OCI-LY3 (cell line): ENCODE results near the gene SCYGR1.

Experiments
- H2AFZ ChIP-seq: fragments of 200-600, 300-600 bp; shearing (Covaris generic); 2 replicates; pipeline ENCODE4 v1.6.0; 2014; ENCODE audit warnings: antibody characterized with exemption, low read depth, low read length
- H3K27ac ChIP-seq: fragments of 200-600, 300-600 bp; sonication (generic); 2 replicates; pipeline ENCODE4 v1.5.1; 2014; ENCODE audit warnings: mild to moderate bottlenecking, low read length, moderate library complexity, mixed read lengths
- H3K27me3 ChIP-seq: fragments of 200-600, 300-600 bp; sonication (generic); 2 replicates; pipeline ENCODE4 v1.6.1; 2014; ENCODE audit warnings: low read depth, low read length, mixed read lengths
- H3K36me3 ChIP-seq: fragments of 200-600, 300-600 bp; sonication (generic); replicated peaks from 2 replicates; pipeline ENCODE3; 2014; ENCODE audit warnings: low read depth, low read length, mixed read lengths
- H3K4me1 ChIP-seq: fragments of 300-600, 200-600 bp; sonication (generic); 2 replicates; pipeline ENCODE4 v1.6.1; 2014; ENCODE audit warnings: low read length, mixed read lengths
- H3K4me2 ChIP-seq: fragments of 200-600, 300-600 bp; sonication (generic); 2 replicates; pipeline ENCODE4 v1.6.1; 2014; ENCODE audit warnings: low read length, mixed read lengths
- H3K4me3 ChIP-seq: fragments of 300-600, 200-600 bp; sonication (generic); 2 replicates; pipeline ENCODE4 v1.5.1; 2014; ENCODE audit warnings: antibody characterized with exemption, mild to moderate bottlenecking, low read length, moderate library complexity
- H3K79me2 ChIP-seq: fragments of 300-600, 200-600 bp; shearing (Covaris generic); 2 replicates; pipeline ENCODE4 v1.6.1; 2014; ENCODE audit warnings: mild to moderate bottlenecking, low read length, mixed read lengths
- H3K9ac ChIP-seq: fragments of 300-600, 200-600 bp; shearing (Covaris generic); 2 replicates; pipeline ENCODE4 v1.6.0; 2014; ENCODE audit warnings: mild to moderate bottlenecking, low read length, moderate library complexity
- H3K9me3 ChIP-seq: fragments of 200-600, 300-600 bp; shearing (Covaris generic); 2 replicates; pipeline ENCODE4 v1.6.1; 2014; ENCODE audit warnings: low read length, mixed read lengths; ENCODE audit not compliant: insufficient read depth
- H4K20me1 ChIP-seq: fragments of 200-600, 300-600 bp; sonication (generic); 2 replicates; pipeline ENCODE4 v1.6.1; 2016; ENCODE audit warnings: low read length, mixed read lengths; ENCODE audit not compliant: insufficient read depth
- EZH2phosphoT487 ChIP-seq: fragments of 200-600 bp; shearing (Covaris generic); IDR thresholded peaks from 2 replicates; pipeline ENCODE4 v1.6.1; 2018; ENCODE audit warnings: antibody characterized with exemption, mixed run types, low read depth
- TF ChIP-seq, protein P1 (sequence below): fragments of 200-600, 300-600 bp; sonication (generic); IDR thresholded peaks from 2 replicates; pipeline ENCODE4 v1.5.1; 2014; ENCODE audit warnings: antibody characterized with exemption, low read length, low read depth

The SCYGR1 gene

DNA sequence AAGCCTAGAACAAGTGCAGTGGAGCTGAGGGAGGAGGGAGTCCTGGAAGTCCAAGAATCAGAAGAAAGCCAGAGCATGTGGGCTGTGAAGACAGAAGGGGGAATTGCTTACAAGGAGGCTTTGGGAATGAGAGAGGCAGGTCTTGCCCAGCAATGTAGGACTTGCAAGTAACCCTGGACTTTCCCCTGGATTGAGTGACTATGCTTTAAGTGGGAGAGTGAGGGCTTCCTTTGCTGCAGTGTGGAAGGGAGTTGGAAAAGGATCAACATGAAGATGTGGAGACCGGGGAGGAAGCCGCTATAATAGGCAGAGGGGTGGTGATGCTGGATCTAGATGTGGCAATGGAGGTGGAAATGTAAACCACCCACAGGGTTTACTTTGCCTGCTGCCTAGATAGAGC is 13.8 kb upstream of the SCYGR1 start:
- TF ChIP-seq, protein P1, sequence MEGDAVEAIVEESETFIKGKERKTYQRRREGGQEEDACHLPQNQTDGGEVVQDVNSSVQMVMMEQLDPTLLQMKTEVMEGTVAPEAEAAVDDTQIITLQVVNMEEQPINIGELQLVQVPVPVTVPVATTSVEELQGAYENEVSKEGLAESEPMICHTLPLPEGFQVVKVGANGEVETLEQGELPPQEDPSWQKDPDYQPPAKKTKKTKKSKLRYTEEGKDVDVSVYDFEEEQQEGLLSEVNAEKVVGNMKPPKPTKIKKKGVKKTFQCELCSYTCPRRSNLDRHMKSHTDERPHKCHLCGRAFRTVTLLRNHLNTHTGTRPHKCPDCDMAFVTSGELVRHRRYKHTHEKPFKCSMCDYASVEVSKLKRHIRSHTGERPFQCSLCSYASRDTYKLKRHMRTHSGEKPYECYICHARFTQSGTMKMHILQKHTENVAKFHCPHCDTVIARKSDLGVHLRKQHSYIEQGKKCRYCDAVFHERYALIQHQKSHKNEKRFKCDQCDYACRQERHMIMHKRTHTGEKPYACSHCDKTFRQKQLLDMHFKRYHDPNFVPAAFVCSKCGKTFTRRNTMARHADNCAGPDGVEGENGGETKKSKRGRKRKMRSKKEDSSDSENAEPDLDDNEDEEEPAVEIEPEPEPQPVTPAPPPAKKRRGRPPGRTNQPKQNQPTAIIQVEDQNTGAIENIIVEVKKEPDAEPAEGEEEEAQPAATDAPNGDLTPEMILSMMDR, result no peak
- TF ChIP-seq EZH2phosphoT487, result no peak
- H4K20me1 ChIP-seq, result no peaks in the 10 kb centered on the region

DNA sequence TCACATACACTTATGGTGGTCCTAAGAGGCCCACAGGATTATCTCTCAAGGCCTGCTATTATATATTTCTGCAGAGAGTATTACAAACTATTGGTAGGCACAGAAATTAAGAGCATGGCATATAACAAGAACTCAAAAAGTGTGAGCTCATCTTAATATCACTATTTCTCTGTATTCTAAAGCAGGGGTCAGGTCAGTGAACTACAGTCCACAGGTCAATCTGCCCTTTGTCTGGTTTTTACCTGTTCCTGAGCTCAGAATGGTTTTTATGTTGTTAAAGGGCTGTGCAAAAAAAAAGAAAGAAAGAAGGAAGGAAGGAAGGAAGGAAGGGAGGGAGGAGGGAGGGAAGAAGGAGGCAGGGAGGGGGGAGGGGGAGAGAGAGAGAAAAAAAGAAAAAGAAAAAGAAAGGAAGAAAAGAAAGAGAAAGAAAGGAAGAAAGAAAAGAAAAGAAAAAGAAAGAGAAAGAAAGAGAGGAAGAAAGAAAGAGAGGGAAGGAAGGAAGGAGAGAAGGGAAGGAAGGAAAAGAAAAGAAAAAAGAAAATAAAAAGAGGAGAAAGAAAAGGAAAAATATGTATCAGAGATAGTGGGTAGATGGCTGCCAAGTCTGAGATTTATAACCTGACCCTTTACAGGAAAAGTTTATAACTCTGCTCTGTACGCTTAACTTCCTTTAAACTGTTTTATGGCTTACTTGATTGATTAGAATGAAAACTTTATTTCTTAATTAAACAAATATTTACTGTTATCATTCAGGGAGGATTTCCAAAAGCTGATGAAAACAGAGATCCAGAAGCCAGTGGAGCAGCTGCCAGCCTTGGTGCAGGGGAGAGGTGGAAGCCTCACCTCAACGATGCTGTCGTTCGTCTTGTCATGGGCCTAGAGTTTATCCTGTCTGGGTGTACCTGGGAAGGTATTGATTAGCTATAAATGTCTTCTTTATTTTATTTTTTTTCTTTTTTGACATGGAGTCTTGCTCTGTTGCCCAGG is 11.2 kb upstream of the SCYGR1 start:
- H3K27me3 ChIP-seq, result no peaks in the 10 kb centered on the region
- H3K9ac ChIP-seq, result no peak overlapping the region
- no peak overlapping the region for H3K27ac ChIP-seq
- H2AFZ ChIP-seq, result no peak overlapping the region
- no peaks in the 10 kb centered on the region for H3K9me3 ChIP-seq
- no peaks in the 10 kb centered on the region for H3K79me2 ChIP-seq
- H3K4me3 ChIP-seq, result no peak overlapping the region
- H3K4me2 ChIP-seq, result no peak overlapping the region
- no peaks in the 10 kb centered on the region for H4K20me1 ChIP-seq
- H3K4me1 ChIP-seq, result no peaks in the 10 kb centered on the region
- H3K36me3 ChIP-seq, result no peaks in the 10 kb centered on the region
- TF ChIP-seq, protein P1, result no peak
- no peak for TF ChIP-seq EZH2phosphoT487

More for the DNA sequence above, 13.8 kb upstream of the SCYGR1 start:
- Histone ChIP-seq H3K4me1 (peaks cover 15% of the 10 kb centered on the region), H3K36me3 (no peaks in the 10 kb centered on the region), H2AFZ (no peak overlapping the region), H3K4me2 (no peak overlapping the region), H3K27me3 (no peaks in the 10 kb centered on the region), H3K9me3 (no peaks in the 10 kb centered on the region), H3K27ac (no peak overlapping the region), H3K4me3 (no peak overlapping the region), H3K9ac (no peak overlapping the region), H3K79me2 (no peaks in the 10 kb centered on the region)

DNA sequence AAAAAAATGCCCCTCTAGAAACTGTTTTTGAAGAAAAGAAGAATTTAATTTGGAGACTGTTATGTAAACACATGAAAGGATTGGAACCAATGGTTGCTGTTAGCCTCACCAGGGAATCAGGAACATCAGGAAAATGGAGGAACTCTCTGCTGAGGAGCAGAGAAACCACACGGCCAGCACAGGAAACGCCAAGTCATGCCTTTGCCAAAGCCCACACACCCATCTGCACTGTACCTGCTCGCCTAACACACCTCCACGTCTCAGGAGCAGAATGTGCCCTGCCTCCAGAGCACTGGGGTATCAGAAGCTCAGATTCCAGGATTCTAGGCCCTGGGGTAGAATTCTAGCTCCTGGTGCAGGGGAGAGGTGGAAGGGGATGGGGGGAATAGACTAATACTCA is 9.8 kb upstream of the SCYGR1 start:
- H3K4me1 ChIP-seq, result no peaks in the 10 kb centered on the region
- no peaks in the 10 kb centered on the region for H3K36me3 ChIP-seq
- H2AFZ ChIP-seq, result no peak overlapping the region
- TF ChIP-seq, protein P1, result no peak
- TF ChIP-seq EZH2phosphoT487, result no peak
- no peak overlapping the region for H3K9ac ChIP-seq
- no peaks in the 10 kb centered on the region for H3K79me2 ChIP-seq
- no peaks in the 10 kb centered on the region for H4K20me1 ChIP-seq
- no peak overlapping the region for H3K4me3 ChIP-seq
- H3K9me3 ChIP-seq, result no peaks in the 10 kb centered on the region
- H3K27me3 ChIP-seq, result no peaks in the 10 kb centered on the region
- no peak overlapping the region for H3K4me2 ChIP-seq
- H3K27ac ChIP-seq, result no peak overlapping the region

DNA sequence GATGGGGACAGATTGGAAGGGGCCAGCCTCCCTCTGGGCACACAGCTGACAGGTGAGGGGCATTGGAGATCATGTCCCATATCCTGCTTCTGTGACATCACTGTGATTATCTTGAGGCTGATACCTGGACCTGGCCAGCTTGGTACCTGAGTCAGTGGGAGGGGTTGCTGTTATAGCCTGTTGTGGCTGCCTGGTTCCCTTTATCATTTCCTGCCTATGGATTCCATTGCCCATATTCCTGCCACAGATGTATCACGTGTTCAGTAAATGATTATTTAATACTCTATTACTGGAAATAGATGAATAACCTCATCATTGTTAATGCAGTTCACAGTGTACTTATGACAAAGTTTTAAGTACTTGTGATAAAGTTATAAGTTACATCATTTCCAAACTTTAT is 7.8 kb upstream of the SCYGR1 start:
- H3K4me3 ChIP-seq, result no peak overlapping the region
- no peak overlapping the region for H2AFZ ChIP-seq
- H3K27me3 ChIP-seq, result no peaks in the 10 kb centered on the region
- H3K4me2 ChIP-seq, result no peak overlapping the region
- no peaks in the 10 kb centered on the region for H4K20me1 ChIP-seq
- H3K79me2 ChIP-seq, result no peaks in the 10 kb centered on the region
- H3K9ac ChIP-seq, result no peak overlapping the region
- H3K4me1 ChIP-seq, result no peaks in the 10 kb centered on the region
- H3K27ac ChIP-seq, result no peak overlapping the region
- no peak for TF ChIP-seq EZH2phosphoT487
- TF ChIP-seq, protein P1, result no peak
- H3K9me3 ChIP-seq, result no peaks in the 10 kb centered on the region
- H3K36me3 ChIP-seq, result no peaks in the 10 kb centered on the region
